ENCODE results near the gene ARPC1B.

ARPC1B gene

DNA sequence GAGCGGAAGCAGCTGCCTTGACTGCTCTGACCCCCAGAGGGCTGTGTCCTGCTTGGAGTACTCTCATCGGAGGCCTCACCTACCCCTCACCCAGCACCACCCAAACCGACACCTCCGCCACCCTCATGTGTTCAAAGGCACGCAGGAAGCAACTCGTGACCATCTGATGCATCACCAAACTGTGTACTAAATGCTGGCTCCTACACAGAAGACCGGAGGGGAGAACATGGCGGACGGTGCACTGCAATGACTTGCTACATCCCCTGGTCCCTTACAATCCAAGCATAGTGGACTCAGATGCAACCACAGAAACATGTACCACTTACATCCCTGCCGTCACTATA lies 30.4 kb downstream of the ARPC1B start:
- DNase-seq (ENCODE audit: low read depth) = no peak
- no peak for TF ChIP-seq CTCF (IDR thresholded peaks at IDR 0.05; ENCODE audit: insufficient read depth, low read depth, low read length, missing control alignments)
- no peak overlapping the region for H3K4me3 ChIP-seq (ENCODE audit: low read depth, low read length)

GRCh38 chr7:99406557-99406956 lies 32.0 kb downstream of the ARPC1B start:
- peak; percentile 44 for DNase-seq (ENCODE audit: low read depth)
- peak overlapping the region; percentile 73 for H3K4me3 ChIP-seq (ENCODE audit: low read depth, low read length)

GRCh38 chr7:99407872-99408378 lies 33.4 kb downstream of the ARPC1B start:
- DNase-seq (ENCODE audit: low read depth) = peak; percentile 46
- no peak for TF ChIP-seq CTCF (IDR thresholded peaks at IDR 0.05; ENCODE audit: insufficient read depth, low read depth, low read length, missing control alignments)
- H3K4me3 ChIP-seq (ENCODE audit: low read depth, low read length) = peak overlapping the region; percentile 73

More at GRCh38 chr7:99406557-99406956, 32.0 kb downstream of the ARPC1B start:
- no peak for TF ChIP-seq CTCF (IDR thresholded peaks at IDR 0.05; ENCODE audit: insufficient read depth, low read depth, low read length, missing control alignments)

DNA sequence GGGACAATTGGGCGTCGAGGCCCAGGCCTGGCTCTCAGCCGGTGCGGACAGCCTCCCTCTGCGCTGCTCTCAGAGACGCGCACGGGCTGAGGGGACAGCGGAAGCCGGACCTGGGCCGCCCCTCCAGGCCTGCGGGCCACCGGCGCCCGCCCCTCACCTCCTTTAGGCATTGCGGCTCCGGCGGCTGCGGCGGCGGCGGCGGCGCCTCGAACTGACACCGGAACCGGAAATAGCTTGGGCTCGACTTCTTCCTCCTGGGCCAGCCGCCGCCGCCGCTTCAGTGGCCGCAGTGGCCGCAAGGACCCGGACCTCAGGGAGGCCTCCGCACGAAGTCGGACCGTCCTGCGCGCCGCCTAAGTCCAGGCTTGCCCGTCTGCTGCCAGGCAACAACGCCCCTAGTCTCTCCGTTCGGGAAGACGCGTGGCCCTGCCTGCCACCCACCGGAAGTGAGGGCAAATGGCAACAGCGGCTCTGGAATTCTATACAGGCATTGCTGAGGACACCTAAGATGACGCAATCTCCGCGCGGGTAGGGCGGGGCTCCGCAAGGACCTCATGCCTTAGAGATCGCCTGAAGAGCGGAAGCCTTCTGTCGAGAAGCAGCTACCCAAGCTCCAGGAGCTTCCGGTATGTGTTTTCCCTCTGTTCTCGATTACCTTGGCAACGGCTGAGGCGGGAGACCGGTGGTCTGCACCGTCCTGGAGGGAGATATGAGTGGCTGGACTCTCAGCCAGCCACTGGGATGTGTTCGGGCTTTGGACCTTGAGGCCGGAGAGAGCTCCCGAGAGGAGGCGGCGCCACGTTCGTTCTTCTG lies 34.1 kb downstream of the ARPC1B start, which contains the start of the genes BUD31 and PDAP1:
Gene BUD31, plus strand, starts transcription at position 591 of the 813 bp plus-strand sequence. CDS start 2,124 bp downstream, outside the sequence.
Gene PDAP1, minus strand, starts transcription at position 219 of the 813 bp plus-strand sequence. Its CDS starts 49 bp downstream, at position 170.
- TF ChIP-seq CTCF (IDR thresholded peaks at IDR 0.05; ENCODE audit: insufficient read depth, low read depth, low read length, missing control alignments) = no peak
- DNase-seq (ENCODE audit: low read depth) = peak; percentile 96
- H3K4me3 ChIP-seq (ENCODE audit: low read depth, low read length) = peak within 1 kb of the TSS; percentile 73

DNA sequence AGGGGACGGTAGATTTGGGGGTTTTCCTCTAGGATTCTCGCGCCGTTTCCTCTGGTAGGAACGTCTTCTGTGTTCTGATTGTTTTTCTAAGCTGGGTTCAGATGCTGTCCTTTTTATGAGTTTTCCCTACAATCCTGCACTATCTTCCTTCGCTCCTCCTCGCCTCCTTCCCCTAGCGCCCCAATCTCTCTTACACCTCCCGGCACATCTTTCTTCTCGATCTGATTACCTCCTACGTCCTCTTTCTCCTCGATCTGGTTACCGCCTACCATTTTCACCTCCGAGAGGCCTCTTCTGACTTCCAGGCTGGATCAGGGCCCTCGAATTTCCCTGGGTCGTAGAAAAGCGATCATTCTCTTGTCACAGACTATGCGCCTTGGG lies 34.7 kb downstream of the ARPC1B start:
- DNase-seq (ENCODE audit: low read depth) = no peak
- peak overlapping the region; percentile 73 for H3K4me3 ChIP-seq (ENCODE audit: low read depth, low read length)
- TF ChIP-seq CTCF (IDR thresholded peaks at IDR 0.05; ENCODE audit: insufficient read depth, low read depth, low read length, missing control alignments) = no peak

GRCh38 chr7:99409806-99410205 lies 35.3 kb downstream of the ARPC1B start:
- DNase-seq (ENCODE audit: low read depth) = no peak
- TF ChIP-seq CTCF (IDR thresholded peaks at IDR 0.05; ENCODE audit: insufficient read depth, low read depth, low read length, missing control alignments) = no peak
- H3K4me3 ChIP-seq (ENCODE audit: low read depth, low read length) = peak overlapping the region; percentile 73

Measured in GM12865 (cell line).